HEK293 (cell line): ENCODE data around the gene ZCCHC3.

Experiments
- ATF2 ChIP-seq: fragments of 450-650 bp; formaldehyde crosslinking; IDR thresholded peaks from 2 replicates; pipeline ENCODE4 v1.5.1; 2016; ENCODE audit warnings: missing biosample characterization, missing genetic modification characterization, low read depth
- KLF8 ChIP-seq: fragments of 450-650 bp; formaldehyde crosslinking; IDR thresholded peaks from 2 replicates; pipeline ENCODE4 v1.5.1; 2016; ENCODE audit warnings: missing biosample characterization, missing genetic modification characterization
- MEIS1 ChIP-seq: sonication (generic); formaldehyde crosslinking; IDR thresholded peaks from 2 replicates; pipeline ENCODE4 v1.8.1; 2022; ENCODE audit warnings: missing genetic modification reagents, mild to moderate bottlenecking, borderline replicate concordance
- OSR2 ChIP-seq: fragments of 450-650 bp; formaldehyde crosslinking; IDR thresholded peaks from 2 replicates; pipeline ENCODE4 v1.5.1; 2016; ENCODE audit warnings: missing biosample characterization, missing genetic modification characterization
- PRDM1 ChIP-seq: fragments of 450-650 bp; formaldehyde crosslinking; IDR thresholded peaks from 2 replicates; pipeline ENCODE4; 2016; ENCODE audit warnings: missing biosample characterization, missing genetic modification characterization
- RBAK ChIP-seq: fragments of 450-650 bp; formaldehyde crosslinking; IDR thresholded peaks from 2 replicates; pipeline ENCODE4 v1.5.1; 2016; ENCODE audit warnings: missing biosample characterization, missing genetic modification characterization
- SALL2 ChIP-seq: fragments of 450-650 bp; formaldehyde crosslinking; IDR thresholded peaks from 2 replicates; pipeline ENCODE4 v1.5.0; 2017; ENCODE audit warnings: missing biosample characterization, mild to moderate bottlenecking, missing genetic modification characterization, borderline replicate concordance
- SETDB1 ChIP-seq: IDR thresholded peaks from one replicate; pipeline ENCODE4 v1.6.1; 2017; ENCODE audit warnings: mild to moderate bottlenecking, low read length, moderate library complexity, mixed read lengths; ENCODE audit not compliant: insufficient read length
- SP2 ChIP-seq: fragments of 450-650 bp; formaldehyde crosslinking; IDR thresholded peaks from 2 replicates; pipeline ENCODE4 v1.5.1; 2016; ENCODE audit warnings: missing biosample characterization, missing genetic modification characterization
- SP3 ChIP-seq: fragments of 450-650 bp; formaldehyde crosslinking; IDR thresholded peaks from 2 replicates; pipeline ENCODE4 v1.5.1; 2016; ENCODE audit warnings: missing biosample characterization, missing genetic modification characterization
- WT1 ChIP-seq: fragments of 450-650 bp; formaldehyde crosslinking; IDR thresholded peaks from 2 replicates; pipeline ENCODE4 v1.5.1; 2016; ENCODE audit warnings: missing biosample characterization, missing genetic modification characterization
- YY2 ChIP-seq: fragments of 450-650 bp; formaldehyde crosslinking; IDR thresholded peaks from 2 replicates; pipeline ENCODE4 v1.5.1; 2016; ENCODE audit warnings: missing biosample characterization, missing genetic modification characterization
- ZBTB17 ChIP-seq: fragments of 450-650 bp; formaldehyde crosslinking; IDR thresholded peaks from 2 replicates; pipeline ENCODE4 v1.5.1; 2016; ENCODE audit warnings: missing biosample characterization, missing genetic modification characterization
- ZBTB26 ChIP-seq: fragments of 450-650 bp; formaldehyde crosslinking; optimal IDR thresholded peaks from 2 replicates; pipeline ENCODE3; 2016; ENCODE audit warnings: missing biosample characterization, mild to moderate bottlenecking, missing genetic modification characterization
- ZBTB6 ChIP-seq: fragments of 450-650 bp; formaldehyde crosslinking; IDR thresholded peaks from 2 replicates; pipeline ENCODE4 v1.5.1; 2017; ENCODE audit warnings: missing biosample characterization, missing genetic modification characterization
- ZBTB8A ChIP-seq: fragments of 450-650 bp; formaldehyde crosslinking; IDR thresholded peaks from 2 replicates; pipeline ENCODE4 v1.5.1; 2016; ENCODE audit warnings: missing biosample characterization, missing genetic modification characterization
- ZNF140 ChIP-seq: fragments of 450-650 bp; formaldehyde crosslinking; IDR thresholded peaks from 2 replicates; pipeline ENCODE4 v1.5.1; 2016; ENCODE audit warnings: missing biosample characterization, missing genetic modification characterization
- ZNF23 ChIP-seq: fragments of 450-650 bp; formaldehyde crosslinking; IDR thresholded peaks from 2 replicates; pipeline ENCODE4 v1.5.1; 2016; ENCODE audit warnings: missing biosample characterization, missing genetic modification characterization, borderline replicate concordance
- ZNF274 ChIP-seq, 2 experiments: fragments of 200-500 bp in 1 of 2; fragments of 450-650 bp in 1 of 2; sonication (Bioruptor generic) in 1 of 2; formaldehyde crosslinking in 1 of 2; IDR thresholded peaks; 2 replicates each; pipeline versions ENCODE4 v1.5.1 to v1.6.1; 2014 to 2016; ENCODE audit warnings: borderline replicate concordance in 1 of 2, inconsistent platforms in 1 of 2, low read length in 1 of 2, missing biosample characterization in 1 of 2, missing genetic modification characterization in 1 of 2
- ZNF366 ChIP-seq: fragments of 450-650 bp; formaldehyde crosslinking; conservative IDR thresholded peaks from 2 replicates; pipeline ENCODE4 v1.5.1; 2016; ENCODE audit warnings: missing biosample characterization, missing genetic modification characterization
- ZNF530 ChIP-seq: fragments of 450-650 bp; formaldehyde crosslinking; IDR thresholded peaks from 2 replicates; pipeline ENCODE4 v1.5.1; 2016; ENCODE audit warnings: low read depth, missing biosample characterization, missing genetic modification characterization
- ZNF548 ChIP-seq: fragments of 450-650 bp; formaldehyde crosslinking; IDR thresholded peaks from 2 replicates; pipeline ENCODE4 v1.5.1; 2016; ENCODE audit warnings: missing biosample characterization, missing genetic modification characterization
- ZNF549 ChIP-seq: fragments of 450-650 bp; IDR thresholded peaks from 2 replicates; pipeline ENCODE4 v1.5.1; 2018; ENCODE audit warnings: missing biosample characterization, missing genetic modification characterization, mild to moderate bottlenecking, inconsistent platforms, moderate library complexity
- ZNF555 ChIP-seq: fragments of 450-650 bp; formaldehyde crosslinking; conservative IDR thresholded peaks from 2 replicates; pipeline ENCODE4 v1.5.1; 2017; ENCODE audit warnings: missing biosample characterization, mild to moderate bottlenecking, missing genetic modification characterization, inconsistent platforms
- ZNF580 ChIP-seq: fragments of 450-650 bp; formaldehyde crosslinking; IDR thresholded peaks from 2 replicates; pipeline ENCODE4 v1.5.1; 2016; ENCODE audit warnings: missing biosample characterization, missing genetic modification characterization
- ZNF610 ChIP-seq: fragments of 450-650 bp; formaldehyde crosslinking; IDR thresholded peaks from 2 replicates; pipeline ENCODE4 v1.5.1; 2016; ENCODE audit warnings: missing biosample characterization, missing genetic modification characterization, borderline replicate concordance
- ZNF623 ChIP-seq: fragments of 450-650 bp; formaldehyde crosslinking; IDR thresholded peaks from 2 replicates; pipeline ENCODE4 v1.5.1; 2016; ENCODE audit warnings: missing biosample characterization, missing genetic modification characterization
- ZNF629 ChIP-seq: fragments of 450-650 bp; formaldehyde crosslinking; IDR thresholded peaks from 2 replicates; pipeline ENCODE4 v1.5.1; 2017; ENCODE audit warnings: missing biosample characterization, missing genetic modification characterization
- ZNF639 ChIP-seq: fragments of 450-650 bp; formaldehyde crosslinking; IDR thresholded peaks from 2 replicates; pipeline ENCODE4 v1.5.1; 2016; ENCODE audit warnings: missing biosample characterization, missing genetic modification characterization
- ZNF692 ChIP-seq: fragments of 450-650 bp; formaldehyde crosslinking; IDR thresholded peaks from 2 replicates; pipeline ENCODE4 v1.5.1; 2016; ENCODE audit warnings: missing biosample characterization, missing genetic modification characterization
- ZNF791 ChIP-seq: fragments of 450-650 bp; formaldehyde crosslinking; IDR thresholded peaks from 2 replicates; pipeline ENCODE4 v1.5.1; 2016; ENCODE audit warnings: missing biosample characterization, missing genetic modification characterization
- ZSCAN18 ChIP-seq: fragments of 450-650 bp; formaldehyde crosslinking; IDR thresholded peaks from 2 replicates; pipeline ENCODE4 v1.5.1; 2016; ENCODE audit warnings: missing biosample characterization, missing genetic modification characterization

Gene ZCCHC3

GRCh38 chr20:327186-328026 is 30.0 kb downstream of the ZCCHC3 start (continued):
- TF ChIP-seq ZNF580 (tag by site-specific recombination) (no peak), ZNF692 (tag by site-specific recombination) (peak; percentile 100), ZBTB17 (tag by site-specific recombination) (peak; percentile 72), OSR2 (tag by site-specific recombination) (peak; percentile 40; the same call in 1 of the 2 replicates), ZNF366 (tag by site-specific recombination) (peak; percentile 22), ZNF623 (tag by site-specific recombination) (no peak), ZNF140 (tag by site-specific recombination) (no peak), ZNF639 (no peak), YY2 (tag by site-specific recombination) (no peak), WT1 (tag by site-specific recombination) (peak; percentile 88), SALL2 (tag by site-specific recombination) (no peak), ZNF610 (tag by site-specific recombination) (no peak), ATF2 (tag by site-specific recombination) (no peak), ZNF23 (tag by site-specific recombination) (no peak), ZNF791 (tag by site-specific recombination) (no peak), MEIS1 (CRISPR knock-in tag) (no peak), ZBTB8A (tag by site-specific recombination) (peak; percentile 99), ZNF274 (IDR thresholded peaks at IDR 0.05; ENCODE audit: low read length) (no peak), ZNF274 (tag by site-specific recombination; IDR thresholded peaks at IDR 0.05; ENCODE audit: borderline replicate concordance) (no peak), ZNF548 (tag by site-specific recombination) (no peak), SETDB1 (no peak), SP2 (tag by site-specific recombination) (peak; percentile 92), KLF8 (tag by site-specific recombination) (peak; percentile 99), ZBTB26 (tag by site-specific recombination) (peak; percentile 76), ZNF530 (tag by site-specific recombination) (no peak), SP3 (peak; percentile 99), RBAK (tag by site-specific recombination) (no peak), PRDM1 (tag by site-specific recombination) (no peak), ZNF629 (peak; percentile 70), ZSCAN18 (tag by site-specific recombination) (0 out of 2 replicates have a peak, but pooled peaks have one; percentile 21), ZBTB6 (tag by site-specific recombination) (peak; percentile 66), ZNF549 (tag by site-specific recombination) (no peak), ZNF555 (tag by site-specific recombination) (no peak)
